Panc1 (cell line): ENCODE measurements around the gene TAAR9. TPM values are rescaled to one million over a fixed set of nuclear protein-coding genes. Genes with fewer than 3 reads are reported as not detected.

Experiments
- ATAC-seq: fragments of 200-7000 bp; cut with Tn5 transposase; 2 replicates; pipeline ENCODE4 v1.9.1; 2020; ENCODE audit warnings: mild to moderate bottlenecking, moderate library complexity
- BruUV-seq: library from RNA; stranded (reverse); fragments of 400-500 nt; replicated peaks from 2 replicates; lab custom pipeline; 2021; lab: Mats Ljungman, UMichigan
- CTCF ChIA-PET: fragments of 300-600 bp; sonication (Branson Sonifier 250); formaldehyde crosslinking; loops from one replicate; lab custom pipeline; 2022; ENCODE audit warnings: antibody characterized with exemption; lab: Charles Lee
- POLR2A ChIA-PET: fragments of 300-600 bp; sonication (Branson Sonifier 250); formaldehyde crosslinking; loops from one replicate; lab custom pipeline; 2022; ENCODE audit warnings: antibody characterized with exemption; lab: Charles Lee
- DNase-seq: peaks from one replicate; pipeline ENCODE4 v3.0.0-alpha.2; 2010; ENCODE audit warnings: low read depth, low spot score
- H3K27ac ChIP-seq: 2 replicates; pipeline ENCODE4 v1.5.1; 2011; ENCODE audit warnings: mild to moderate bottlenecking, low read length, inconsistent platforms
- H3K27me3 ChIP-seq: fragments of 200-500 bp; sonication (Bioruptor generic); 2 replicates; pipeline ENCODE4 v1.6.0; 2014; ENCODE audit warnings: low read length, inconsistent platforms; ENCODE audit not compliant: control insufficient read depth, insufficient read depth
- H3K36me3 ChIP-seq: fragments of 200-500 bp; sonication (Bioruptor generic); 2 replicates; pipeline ENCODE4 v1.5.1; 2014; ENCODE audit warnings: inconsistent platforms, mild to moderate bottlenecking, low read length, moderate library complexity; ENCODE audit not compliant: control insufficient read depth, insufficient read depth
- H3K4me1 ChIP-seq: 2 replicates; pipeline ENCODE4 v1.5.1; 2011; ENCODE audit warnings: inconsistent platforms, mild to moderate bottlenecking, low read length, moderate library complexity; ENCODE audit not compliant: control insufficient read depth, insufficient read depth
- H3K4me3 ChIP-seq, 2 experiments: 2 replicates each; pipeline ENCODE4 v1.5.1; 2011 to 2012; ENCODE audit warnings: low read depth in 2 of 2, low read length in 2 of 2, mild to moderate bottlenecking in 2 of 2, inconsistent platforms in 1 of 2, moderate library complexity in 1 of 2
- H3K9me3 ChIP-seq: fragments of 200-500 bp; sonication (Bioruptor generic); 2 replicates; pipeline ENCODE4 v1.5.1; 2014; ENCODE audit warnings: low read depth, mild to moderate bottlenecking, inconsistent platforms, low read length, moderate library complexity; ENCODE audit not compliant: control insufficient read depth, insufficient read depth
- POLR2AphosphoS5 ChIP-seq: IDR thresholded peaks from 2 replicates; pipeline ENCODE4 v1.6.1; 2012; ENCODE audit warnings: mild to moderate bottlenecking, low read depth, low read length, moderate library complexity
- SIN3A ChIP-seq: IDR thresholded peaks from 2 replicates; pipeline ENCODE4 v1.6.1; 2012; ENCODE audit warnings: low read depth, mild to moderate bottlenecking, low read length, moderate library complexity, borderline replicate concordance; ENCODE audit not compliant: insufficient read depth
- TCF7L2 ChIP-seq: IDR thresholded peaks from 2 replicates; pipeline ENCODE4 v1.6.1; 2011; ENCODE audit warnings: mild to moderate bottlenecking, low read depth, low read length, inconsistent platforms
- in situ Hi-C: cut with HindIII; loops from 2 replicates; pipeline ENCODE4 v1.10.0; 2016; ENCODE audit warnings: low sequenced_read_pairs, low pct_unique_long_range_greater_than_20kb
- intact Hi-C: fragments of 100-400 bp; cut with micrococcal nuclease; formaldehyde crosslinking; loops from one replicate; pipeline ENCODE4 v1.10.0; 2022; ENCODE audit not compliant: unreplicated experiment
- total RNA-seq: library from RNA; stranded (reverse); gene quantifications from one replicate; pipeline ENCODE4 v1.2.1, GENCODE V29; 2021; ENCODE audit not compliant: unreplicated experiment
- TF ChIP-seq, protein P1 (sequence below), 2 experiments: IDR thresholded peaks; 2 replicates each; pipeline ENCODE4 v1.6.1; 2011 to 2012; ENCODE audit warnings: low read depth in 2 of 2, control low read depth in 1 of 2, low read length in 1 of 2, mild to moderate bottlenecking in 1 of 2, moderate library complexity in 1 of 2; ENCODE audit not compliant: insufficient read depth in 1 of 2
- TF ChIP-seq, protein P2 (sequence below): fragments of 450-650 bp; IDR thresholded peaks from 2 replicates; pipeline ENCODE4 v1.5.1; 2017; ENCODE audit warnings: mild to moderate bottlenecking

The TAAR9 gene
- total RNA-seq, 1 experiment from 2014 or later: not detected

DNA sequence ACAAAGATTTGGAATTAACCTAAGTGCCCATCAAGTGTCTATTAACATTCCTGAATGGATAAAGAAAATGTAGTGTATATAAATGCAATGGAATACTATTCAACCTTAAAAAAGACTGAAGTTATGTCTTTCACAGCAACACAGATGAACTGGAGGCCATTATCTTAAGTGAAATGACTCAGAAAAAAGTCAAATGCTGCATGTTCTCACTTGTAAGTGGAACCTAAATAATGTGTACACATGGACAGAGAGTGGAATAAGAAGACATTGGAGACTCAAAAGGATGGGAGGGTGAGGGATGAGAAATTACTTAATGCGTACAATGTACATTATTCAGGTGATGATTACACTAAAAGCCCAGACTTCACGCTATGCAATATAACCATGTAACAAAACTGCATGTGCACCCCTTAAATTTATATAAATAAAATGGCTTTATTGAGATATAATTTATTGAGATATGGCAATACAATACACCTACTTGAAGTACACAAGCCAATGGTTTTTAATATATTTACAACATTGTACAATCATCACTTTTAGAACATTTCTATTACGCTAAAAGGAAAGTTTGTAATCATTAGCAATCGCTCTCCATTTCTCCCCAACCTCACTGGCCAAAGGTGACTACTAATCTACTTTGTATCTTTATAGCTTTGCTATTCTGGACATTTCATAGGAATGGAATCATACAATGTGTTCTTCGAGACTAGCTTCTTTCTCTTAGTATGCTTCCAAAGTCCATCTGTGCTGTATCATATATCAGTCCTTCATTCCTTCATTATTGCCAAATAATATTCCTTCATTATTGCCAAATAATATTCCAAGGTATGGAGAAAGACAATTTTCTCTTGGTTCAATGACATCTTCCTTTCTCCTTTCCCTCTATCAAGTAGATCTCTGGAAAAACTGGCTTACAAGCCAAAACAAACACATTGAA lies 30.9 kb upstream of the TAAR9 start:
- Histone ChIP-seq H3K27ac (no peak overlapping the region), H3K4me1 (peaks cover 15% of the 10 kb centered on the region), H3K9me3 (no peaks in the 10 kb centered on the region), H3K27me3 (no peaks in the 10 kb centered on the region), H3K36me3 (peaks cover under 1% of the 10 kb centered on the region; the same call in 1 of the 2 replicates), H3K4me3 (no peak overlapping the region)
- ChIA-PET POLR2A (no interaction called here), CTCF (interaction anchor here (0.8 kb wide), 1 partner anchor 316 kb away, joined by 3 read pairs; no protein-coding TSS in a partner anchor)
- TF ChIP-seq TCF7L2 (no peak), SIN3A (no peak), POLR2AphosphoS5 (no peak)
- TF ChIP-seq, protein P1, sequence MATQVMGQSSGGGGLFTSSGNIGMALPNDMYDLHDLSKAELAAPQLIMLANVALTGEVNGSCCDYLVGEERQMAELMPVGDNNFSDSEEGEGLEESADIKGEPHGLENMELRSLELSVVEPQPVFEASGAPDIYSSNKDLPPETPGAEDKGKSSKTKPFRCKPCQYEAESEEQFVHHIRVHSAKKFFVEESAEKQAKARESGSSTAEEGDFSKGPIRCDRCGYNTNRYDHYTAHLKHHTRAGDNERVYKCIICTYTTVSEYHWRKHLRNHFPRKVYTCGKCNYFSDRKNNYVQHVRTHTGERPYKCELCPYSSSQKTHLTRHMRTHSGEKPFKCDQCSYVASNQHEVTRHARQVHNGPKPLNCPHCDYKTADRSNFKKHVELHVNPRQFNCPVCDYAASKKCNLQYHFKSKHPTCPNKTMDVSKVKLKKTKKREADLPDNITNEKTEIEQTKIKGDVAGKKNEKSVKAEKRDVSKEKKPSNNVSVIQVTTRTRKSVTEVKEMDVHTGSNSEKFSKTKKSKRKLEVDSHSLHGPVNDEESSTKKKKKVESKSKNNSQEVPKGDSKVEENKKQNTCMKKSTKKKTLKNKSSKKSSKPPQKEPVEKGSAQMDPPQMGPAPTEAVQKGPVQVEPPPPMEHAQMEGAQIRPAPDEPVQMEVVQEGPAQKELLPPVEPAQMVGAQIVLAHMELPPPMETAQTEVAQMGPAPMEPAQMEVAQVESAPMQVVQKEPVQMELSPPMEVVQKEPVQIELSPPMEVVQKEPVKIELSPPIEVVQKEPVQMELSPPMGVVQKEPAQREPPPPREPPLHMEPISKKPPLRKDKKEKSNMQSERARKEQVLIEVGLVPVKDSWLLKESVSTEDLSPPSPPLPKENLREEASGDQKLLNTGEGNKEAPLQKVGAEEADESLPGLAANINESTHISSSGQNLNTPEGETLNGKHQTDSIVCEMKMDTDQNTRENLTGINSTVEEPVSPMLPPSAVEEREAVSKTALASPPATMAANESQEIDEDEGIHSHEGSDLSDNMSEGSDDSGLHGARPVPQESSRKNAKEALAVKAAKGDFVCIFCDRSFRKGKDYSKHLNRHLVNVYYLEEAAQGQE (IDR thresholded peaks at IDR 0.05; ENCODE audit: insufficient read depth in 1 of 2, low read depth in 2 of 2, low read length in 1 of 2): no peak
- TF ChIP-seq, protein P2, sequence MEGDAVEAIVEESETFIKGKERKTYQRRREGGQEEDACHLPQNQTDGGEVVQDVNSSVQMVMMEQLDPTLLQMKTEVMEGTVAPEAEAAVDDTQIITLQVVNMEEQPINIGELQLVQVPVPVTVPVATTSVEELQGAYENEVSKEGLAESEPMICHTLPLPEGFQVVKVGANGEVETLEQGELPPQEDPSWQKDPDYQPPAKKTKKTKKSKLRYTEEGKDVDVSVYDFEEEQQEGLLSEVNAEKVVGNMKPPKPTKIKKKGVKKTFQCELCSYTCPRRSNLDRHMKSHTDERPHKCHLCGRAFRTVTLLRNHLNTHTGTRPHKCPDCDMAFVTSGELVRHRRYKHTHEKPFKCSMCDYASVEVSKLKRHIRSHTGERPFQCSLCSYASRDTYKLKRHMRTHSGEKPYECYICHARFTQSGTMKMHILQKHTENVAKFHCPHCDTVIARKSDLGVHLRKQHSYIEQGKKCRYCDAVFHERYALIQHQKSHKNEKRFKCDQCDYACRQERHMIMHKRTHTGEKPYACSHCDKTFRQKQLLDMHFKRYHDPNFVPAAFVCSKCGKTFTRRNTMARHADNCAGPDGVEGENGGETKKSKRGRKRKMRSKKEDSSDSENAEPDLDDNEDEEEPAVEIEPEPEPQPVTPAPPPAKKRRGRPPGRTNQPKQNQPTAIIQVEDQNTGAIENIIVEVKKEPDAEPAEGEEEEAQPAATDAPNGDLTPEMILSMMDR: no peak
- ATAC-seq (no peak), DNase-seq (no peak)
- BruUV-seq: no TSS peak
- in situ Hi-C loops: no loop called here
- intact Hi-C loops: no loop called here

GRCh38 chr6:132511210-132511830 lies 26.8 kb upstream of the TAAR9 start:
- Histone ChIP-seq H3K4me3 (peak overlapping the region; percentile 71 to 81), H3K27ac (peak overlapping the region; percentile 82; the same call in 1 of the 2 replicates), H3K36me3 (peaks cover 5% of the 10 kb centered on the region; the same call in 1 of the 2 replicates), H3K27me3 (peaks cover 14% of the 10 kb centered on the region; the same call in 1 of the 2 replicates), H3K9me3 (no peaks in the 10 kb centered on the region), H3K4me1 (peaks cover 20% of the 10 kb centered on the region)
- no peak for ATAC-seq
- POLR2A ChIA-PET: no interaction called here
- BruUV-seq: TSS peak; percentile 59
- TF ChIP-seq TCF7L2: no peak
- TF ChIP-seq POLR2AphosphoS5: no peak
- no peak for TF ChIP-seq SIN3A
- TF ChIP-seq, protein P1 (IDR thresholded peaks at IDR 0.05; ENCODE audit: insufficient read depth in 1 of 2, low read depth in 2 of 2, low read length in 1 of 2): no peak
- TF ChIP-seq, protein P2: no peak
- CTCF ChIA-PET: no interaction called here
- intact Hi-C loops (no loop called here), in situ Hi-C loops (no loop called here)
- no peak for DNase-seq
